Panc1 (cell line): ENCODE results near the gene BCL2. TPM values are rescaled to one million over a fixed set of nuclear protein-coding genes. Genes with fewer than 3 reads are reported as not detected.

Experiments used
- ATAC-seq: fragments of 200-7000 bp; cut with Tn5 transposase; 2 replicates; pipeline ENCODE4 v1.9.1; 2020; ENCODE audit warnings: mild to moderate bottlenecking, moderate library complexity
- BruUV-seq: library from RNA; stranded (reverse); fragments of 400-500 nt; replicated peaks from 2 replicates; lab custom pipeline; 2021; lab: Mats Ljungman, UMichigan
- CTCF ChIA-PET: fragments of 300-600 bp; sonication (Branson Sonifier 250); formaldehyde crosslinking; loops from one replicate; lab custom pipeline; 2022; ENCODE audit warnings: antibody characterized with exemption; lab: Charles Lee
- POLR2A ChIA-PET: fragments of 300-600 bp; sonication (Branson Sonifier 250); formaldehyde crosslinking; loops from one replicate; lab custom pipeline; 2022; ENCODE audit warnings: antibody characterized with exemption; lab: Charles Lee
- DNase-seq: peaks from one replicate; pipeline ENCODE4 v3.0.0-alpha.2; 2010; ENCODE audit warnings: low read depth, low spot score
- H3K27ac ChIP-seq: 2 replicates; pipeline ENCODE4 v1.5.1; 2011; ENCODE audit warnings: mild to moderate bottlenecking, low read length, inconsistent platforms
- H3K27me3 ChIP-seq: fragments of 200-500 bp; sonication (Bioruptor generic); 2 replicates; pipeline ENCODE4 v1.6.0; 2014; ENCODE audit warnings: low read length, inconsistent platforms; ENCODE audit not compliant: control insufficient read depth, insufficient read depth
- H3K36me3 ChIP-seq: fragments of 200-500 bp; sonication (Bioruptor generic); 2 replicates; pipeline ENCODE4 v1.5.1; 2014; ENCODE audit warnings: inconsistent platforms, mild to moderate bottlenecking, low read length, moderate library complexity; ENCODE audit not compliant: control insufficient read depth, insufficient read depth
- H3K4me1 ChIP-seq: 2 replicates; pipeline ENCODE4 v1.5.1; 2011; ENCODE audit warnings: inconsistent platforms, mild to moderate bottlenecking, low read length, moderate library complexity; ENCODE audit not compliant: control insufficient read depth, insufficient read depth
- H3K4me3 ChIP-seq, 2 experiments: 2 replicates each; pipeline ENCODE4 v1.5.1; 2011 to 2012; ENCODE audit warnings: low read depth in 2 of 2, low read length in 2 of 2, mild to moderate bottlenecking in 2 of 2, inconsistent platforms in 1 of 2, moderate library complexity in 1 of 2
- H3K9me3 ChIP-seq: fragments of 200-500 bp; sonication (Bioruptor generic); 2 replicates; pipeline ENCODE4 v1.5.1; 2014; ENCODE audit warnings: low read depth, mild to moderate bottlenecking, inconsistent platforms, low read length, moderate library complexity; ENCODE audit not compliant: control insufficient read depth, insufficient read depth
- CTCF ChIP-seq: fragments of 450-650 bp; IDR thresholded peaks from 2 replicates; pipeline ENCODE4 v1.5.1; 2017; ENCODE audit warnings: mild to moderate bottlenecking
- POLR2AphosphoS5 ChIP-seq: IDR thresholded peaks from 2 replicates; pipeline ENCODE4 v1.6.1; 2012; ENCODE audit warnings: mild to moderate bottlenecking, low read depth, low read length, moderate library complexity
- REST ChIP-seq, 2 experiments: IDR thresholded peaks; 2 replicates each; pipeline ENCODE4 v1.6.1; 2011 to 2012; ENCODE audit warnings: low read depth in 2 of 2, control low read depth in 1 of 2, low read length in 1 of 2, mild to moderate bottlenecking in 1 of 2, moderate library complexity in 1 of 2; ENCODE audit not compliant: insufficient read depth in 1 of 2
- SIN3A ChIP-seq: IDR thresholded peaks from 2 replicates; pipeline ENCODE4 v1.6.1; 2012; ENCODE audit warnings: low read depth, mild to moderate bottlenecking, low read length, moderate library complexity, borderline replicate concordance; ENCODE audit not compliant: insufficient read depth
- TCF7L2 ChIP-seq: IDR thresholded peaks from 2 replicates; pipeline ENCODE4 v1.6.1; 2011; ENCODE audit warnings: mild to moderate bottlenecking, low read depth, low read length, inconsistent platforms
- in situ Hi-C: cut with HindIII; loops from 2 replicates; pipeline ENCODE4 v1.10.0; 2016; ENCODE audit warnings: low sequenced_read_pairs, low pct_unique_long_range_greater_than_20kb
- intact Hi-C: fragments of 100-400 bp; cut with micrococcal nuclease; formaldehyde crosslinking; loops from one replicate; pipeline ENCODE4 v1.10.0; 2022; ENCODE audit not compliant: unreplicated experiment
- total RNA-seq: library from RNA; stranded (reverse); gene quantifications from one replicate; pipeline ENCODE4 v1.2.1, GENCODE V29; 2021; ENCODE audit not compliant: unreplicated experiment

The BCL2 gene
- total RNA-seq, 1 experiment from 2014 or later, result 0.72 TPM

GRCh38 chr18:63259567-63260379, 59.8 kb downstream of the BCL2 start:
- no peak for ATAC-seq
- POLR2A ChIA-PET, result no interaction called here

More at GRCh38 chr18:63259567-63260379, 59.8 kb downstream of the BCL2 start:
- BruUV-seq, result no TSS peak
- CTCF ChIA-PET, result no interaction called here
- in situ Hi-C loops (no loop called here), intact Hi-C loops (no loop called here)
- Histone ChIP-seq H3K27me3 (no peaks in the 10 kb centered on the region), H3K27ac (no peak overlapping the region), H3K4me3 (no peak overlapping the region), H3K9me3 (no peaks in the 10 kb centered on the region), H3K36me3 (no peaks in the 10 kb centered on the region), H3K4me1 (no peaks in the 10 kb centered on the region)
- TF ChIP-seq CTCF (no peak), SIN3A (no peak), TCF7L2 (no peak), REST (IDR thresholded peaks at IDR 0.05; ENCODE audit: insufficient read depth in 1 of 2, low read depth in 2 of 2, low read length in 1 of 2) (no peak), POLR2AphosphoS5 (no peak)
- DNase-seq, result no peak
